GM13976 (cell line): ENCODE measurements around the gene BCS1L.

Experiments
- DNase-seq: peaks from one replicate; pipeline ENCODE4 v3.0.0; 2012; ENCODE audit warnings: low spot score
- in situ Hi-C: fragments of 300-500 bp; cut with MboI; formaldehyde crosslinking; loops from one replicate; pipeline ENCODE4 v1.12.0; 2022; ENCODE audit warnings: low sequenced_read_pairs, mixed read lengths, inconsistent platforms; ENCODE audit not compliant: unreplicated experiment
- TF ChIP-seq, protein P1 (sequence below): IDR thresholded peaks from 2 replicates; pipeline ENCODE4 v1.5.1; 2012; ENCODE audit warnings: borderline replicate concordance, mild to moderate bottlenecking; ENCODE audit not compliant: insufficient read depth; ENCODE audit errors: extremely low read depth, missing control alignments, control extremely low read depth

The BCS1L gene

DNA sequence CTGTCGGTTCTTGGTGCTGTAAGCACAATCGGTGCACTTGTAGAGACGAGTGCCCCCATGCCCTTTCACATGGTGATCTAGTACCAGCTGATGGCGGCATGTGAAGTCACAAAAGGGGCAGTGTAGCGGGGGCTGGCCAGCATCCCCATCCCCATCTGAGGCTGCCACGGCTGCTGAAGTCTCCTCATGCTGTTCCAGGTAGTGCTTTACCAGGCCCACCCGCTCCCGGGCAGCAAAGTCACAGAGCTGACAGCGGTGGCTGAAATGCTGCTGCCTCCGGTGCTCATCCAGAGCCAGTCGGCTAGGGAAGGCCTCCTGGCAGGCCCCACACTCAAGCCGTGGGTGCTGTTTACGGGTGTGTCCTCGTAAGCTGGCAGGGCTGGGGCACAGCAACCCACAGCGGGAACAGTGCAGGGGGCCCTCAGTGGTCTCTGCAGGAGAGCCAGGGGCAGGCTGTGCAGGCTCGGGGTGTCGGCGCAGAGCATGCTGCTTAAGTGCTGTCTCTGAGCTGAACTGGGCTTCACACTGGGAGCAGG, 17.3 kb upstream of the BCS1L start:
- TF ChIP-seq, protein P1, sequence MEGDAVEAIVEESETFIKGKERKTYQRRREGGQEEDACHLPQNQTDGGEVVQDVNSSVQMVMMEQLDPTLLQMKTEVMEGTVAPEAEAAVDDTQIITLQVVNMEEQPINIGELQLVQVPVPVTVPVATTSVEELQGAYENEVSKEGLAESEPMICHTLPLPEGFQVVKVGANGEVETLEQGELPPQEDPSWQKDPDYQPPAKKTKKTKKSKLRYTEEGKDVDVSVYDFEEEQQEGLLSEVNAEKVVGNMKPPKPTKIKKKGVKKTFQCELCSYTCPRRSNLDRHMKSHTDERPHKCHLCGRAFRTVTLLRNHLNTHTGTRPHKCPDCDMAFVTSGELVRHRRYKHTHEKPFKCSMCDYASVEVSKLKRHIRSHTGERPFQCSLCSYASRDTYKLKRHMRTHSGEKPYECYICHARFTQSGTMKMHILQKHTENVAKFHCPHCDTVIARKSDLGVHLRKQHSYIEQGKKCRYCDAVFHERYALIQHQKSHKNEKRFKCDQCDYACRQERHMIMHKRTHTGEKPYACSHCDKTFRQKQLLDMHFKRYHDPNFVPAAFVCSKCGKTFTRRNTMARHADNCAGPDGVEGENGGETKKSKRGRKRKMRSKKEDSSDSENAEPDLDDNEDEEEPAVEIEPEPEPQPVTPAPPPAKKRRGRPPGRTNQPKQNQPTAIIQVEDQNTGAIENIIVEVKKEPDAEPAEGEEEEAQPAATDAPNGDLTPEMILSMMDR: no peak
- no peak for DNase-seq
- in situ Hi-C loops: loop anchor here (25.0 kb wide), 1 partner anchor 230 kb away; the partner anchor contains the start of gene VIL1

DNA sequence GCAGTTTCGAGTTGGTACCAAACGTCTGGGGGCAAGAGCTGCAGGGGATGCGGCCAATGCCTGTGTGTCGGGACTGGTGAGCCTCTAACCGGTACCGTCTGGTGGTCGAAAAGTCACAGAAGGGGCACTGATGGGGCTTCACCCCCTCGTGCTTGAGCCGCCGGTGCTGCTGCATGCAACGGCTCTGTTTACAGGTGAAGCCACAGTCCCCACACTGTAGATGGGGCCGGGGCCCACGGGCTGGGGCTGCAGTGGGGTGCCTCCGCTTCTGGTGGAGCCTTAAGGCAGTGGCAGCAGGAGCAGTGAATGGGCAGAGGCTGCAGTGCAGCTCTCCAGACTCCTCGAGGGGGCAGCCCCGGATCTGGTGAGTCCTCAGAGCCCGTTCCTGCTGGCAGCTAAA, 16.7 kb upstream of the BCS1L start:
- TF ChIP-seq, protein P1: no peak
- no peak for DNase-seq
- in situ Hi-C loops: loop anchor here (25.0 kb wide), 1 partner anchor 230 kb away; the partner anchor contains the start of gene VIL1

DNA sequence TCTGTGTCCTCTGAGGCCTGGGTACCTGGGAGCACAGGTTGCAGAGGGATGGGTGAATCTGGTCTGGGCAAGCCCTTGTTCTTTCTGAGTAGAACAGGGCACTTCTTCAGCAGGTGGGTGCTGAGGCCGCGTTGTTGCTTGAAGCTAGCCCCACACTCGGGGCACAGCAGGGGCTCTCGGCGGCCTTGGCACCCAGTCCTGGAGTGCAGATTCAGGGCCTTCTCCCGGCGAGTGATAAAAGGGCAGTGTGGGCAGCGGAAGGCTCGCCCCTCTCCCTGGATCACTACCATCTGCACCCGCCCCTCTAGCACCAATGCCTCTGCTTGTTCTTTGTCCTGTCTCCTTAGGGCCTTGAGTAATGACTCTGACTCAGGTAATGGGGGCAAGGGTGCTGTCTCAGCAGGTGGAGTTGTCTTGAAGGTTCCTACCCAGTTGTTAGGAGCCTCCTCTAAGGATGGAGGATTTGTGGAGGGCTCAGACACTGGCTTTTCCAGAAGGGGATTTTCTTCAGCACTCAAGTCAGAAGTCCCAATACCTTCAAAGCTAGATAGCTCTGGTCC, 15.7 kb upstream of the BCS1L start:
- TF ChIP-seq, protein P1: no peak
- no peak for DNase-seq
- in situ Hi-C loops: loop anchor here (25.0 kb wide), 1 partner anchor 232 kb away; the partner anchor contains the start of gene VIL1

DNA sequence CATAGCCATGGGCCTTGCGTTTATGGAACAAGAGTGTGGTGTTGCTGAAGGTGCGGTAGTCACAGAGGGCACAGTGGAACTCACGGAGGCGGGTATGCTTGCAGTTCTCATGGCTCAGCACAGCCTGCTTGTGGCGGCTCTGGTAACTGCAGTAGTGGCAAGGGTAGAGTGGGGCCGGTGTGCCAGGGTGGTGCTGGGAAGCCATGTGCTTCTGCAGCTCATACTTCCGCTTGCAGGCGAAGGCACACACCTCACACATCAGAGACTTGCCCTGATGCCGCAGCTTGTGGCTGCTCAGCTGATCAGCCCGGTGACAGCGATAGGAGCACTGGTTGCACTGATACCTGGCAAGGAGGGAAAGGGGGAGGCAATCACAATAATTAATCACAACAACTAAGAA, 14.8 kb upstream of the BCS1L start:
- no peak for DNase-seq
- TF ChIP-seq, protein P1: no peak
- in situ Hi-C loops: loop anchor here (25.0 kb wide), 1 partner anchor 232 kb away; the partner anchor contains the start of gene VIL1

DNA sequence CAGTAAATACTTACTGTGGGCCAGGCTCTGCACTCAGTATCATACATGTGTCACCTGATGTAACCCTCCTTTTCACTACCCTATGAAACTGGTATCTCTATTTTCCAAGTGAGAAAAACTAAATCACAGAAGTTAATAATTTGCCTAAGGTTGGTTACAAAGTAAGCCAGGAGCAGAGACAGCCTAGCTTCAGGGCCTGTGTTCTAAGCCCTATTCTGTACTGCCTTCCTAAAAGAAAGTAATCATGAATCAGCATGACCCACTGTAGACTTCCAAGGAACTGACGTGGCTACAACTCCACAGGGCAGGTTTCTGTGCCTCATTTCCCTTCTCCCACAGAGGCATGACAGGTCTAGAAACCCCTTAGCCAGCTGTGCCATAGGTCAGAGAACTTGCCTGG, 14.4 kb upstream of the BCS1L start:
- no peak for DNase-seq
- in situ Hi-C loops: loop anchor here (25.0 kb wide), 1 partner anchor 233 kb away; the partner anchor contains the start of gene VIL1
- TF ChIP-seq, protein P1: no peak

DNA sequence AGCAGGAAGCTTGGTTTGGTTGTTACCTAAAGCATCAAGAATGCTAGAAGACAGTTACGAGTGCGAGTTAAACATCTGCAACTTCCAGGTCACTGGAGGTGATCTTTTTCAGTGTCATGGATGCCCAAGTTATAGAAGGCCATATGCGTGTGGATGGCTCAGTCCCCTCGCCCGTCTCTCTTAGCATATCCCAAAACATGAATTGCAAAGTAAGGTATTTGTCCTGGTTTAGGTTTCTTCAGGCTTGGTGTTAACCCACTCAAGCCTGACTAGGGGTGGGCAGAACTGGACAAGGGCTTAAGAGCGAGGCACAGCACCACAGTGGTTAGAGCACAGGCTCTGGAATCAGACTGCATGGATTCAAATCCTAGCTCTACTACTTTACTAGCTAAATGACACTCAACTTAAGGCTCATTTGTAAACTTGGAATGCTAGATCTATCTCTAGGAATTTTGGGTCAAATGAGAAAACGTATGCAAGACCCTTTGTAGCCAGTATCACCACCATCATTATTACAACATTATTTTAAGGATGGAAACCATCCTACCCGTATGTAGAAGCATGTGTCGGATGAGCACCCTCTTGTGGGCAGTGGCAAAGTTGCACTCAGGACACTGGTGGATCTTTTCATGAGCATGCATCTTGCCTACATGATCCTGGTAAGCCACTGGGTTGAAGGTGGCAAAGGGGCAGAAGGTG, 11.2 kb upstream of the BCS1L start:
- DNase-seq: peak; percentile 74
- TF ChIP-seq, protein P1: peak; percentile 79
- in situ Hi-C loops: loop anchor here (25.0 kb wide), 1 partner anchor 236 kb away; the partner anchor contains the start of gene VIL1
